ENCODE measurements around the gene ITPKC. TPM values are rescaled to one million over a fixed set of nuclear protein-coding genes. Genes with fewer than 3 reads are reported as not detected.

Gene ITPKC
- total and polyA plus RNA-seq, 2 of the 13 experiments (the other 11 are each of a cell fraction or from before 2014, with no cell fraction given) = 6.9 to 11.2 TPM

- TF ChIP-seq STAG1 (CRISPR knock-in tag; IDR thresholded peaks at IDR 0.05) (peak; percentile 14; the same call in 1 of the 2 replicates), MTF2 (CRISPR knock-in tag; IDR thresholded peaks at IDR 0.05; ENCODE audit: borderline replicate concordance) (no peak), CTCF (CRISPR knock-in tag; IDR thresholded peaks at IDR 0.05) (peak; percentile 44)
- H3K36me3 ChIP-seq (replicated peaks in 1 of 2; ENCODE audit: control insufficient read depth in 1 of 2, insufficient read depth in 2 of 2, low read length in 2 of 2) = no peaks in the 10 kb centered on the region
- FAIRE-seq (no peak), ATAC-seq (peak; percentile 76), DNase-seq (ENCODE audit: low spot score) (no peak)
- in situ Hi-C loops (cut with HindIII; ENCODE audit: extremely low pct_ligation_motif_present, low pct_unique_long_range_greater_than_20kb) (no loop called here), intact Hi-C loops (cut with micrococcal nuclease; ENCODE audit: unreplicated experiment) (no loop called here)
- no peak overlapping the region for H3K9ac ChIP-seq (ENCODE audit: insufficient read depth, low read depth, low read length)
- H3K27me3 ChIP-seq (ENCODE audit: control insufficient read depth in 1 of 2, insufficient read depth in 2 of 2, low read length in 2 of 2) = no peaks in the 10 kb centered on the region
- peaks cover 29% of the 10 kb centered on the region for H3K4me1 ChIP-seq (ENCODE audit: insufficient read depth, low read length)
- no peaks in the 10 kb centered on the region for H4K20me1 ChIP-seq (ENCODE audit: insufficient read depth, low read length)
- H3K9me3 ChIP-seq (ENCODE audit: low read length) = no peaks in the 10 kb centered on the region
- H2AFZ ChIP-seq (ENCODE audit: low read length) = no peak overlapping the region
- H3K4me2 ChIP-seq (ENCODE audit: low read depth, low read length) = no peak overlapping the region
- WGBS (ENCODE audit: low lambda C conversion rate) = 0% methylated on average over 1 of the region's 1 CpG
- H3K4me3 ChIP-seq (replicated peaks in 1 of 3; ENCODE audit: insufficient read depth in 1 of 3, low read depth in 2 of 3, low read length in 3 of 3) = no peak overlapping the region
- POLR2A ChIA-PET = interaction anchor here (0.7 to 1.3 kb wide), 2 partner anchors 13 to 35 kb away, joined by 3 to 5 read pairs; partner anchors contain the start of genes ACTMAP and SNRPA
- BruUV-seq (replicated peaks) = no TSS peak
- H3K27ac ChIP-seq (ENCODE audit: extremely low read length, insufficient read depth, low read length) = no peak overlapping the region
- H3K79me2 ChIP-seq (ENCODE audit: insufficient read depth, low read length) = no peaks in the 10 kb centered on the region
- CTCF ChIA-PET (ENCODE audit: low intra/inter-chr PET ratio, low total read pairs) = no interaction called here
These were observed 68.6 kb downstream of the ITPKC start for GRCh38 chr19:40785526-40785925.

- Histone ChIP-seq H2AFZ (ENCODE audit: low read length) (no peak overlapping the region), H3K4me3 (replicated peaks in 1 of 3; ENCODE audit: insufficient read depth in 1 of 3, low read depth in 2 of 3, low read length in 3 of 3) (no peak overlapping the region), H3K36me3 (replicated peaks in 1 of 2; ENCODE audit: control insufficient read depth in 1 of 2, insufficient read depth in 2 of 2, low read length in 2 of 2) (no peaks in the 10 kb centered on the region), H3K9ac (ENCODE audit: insufficient read depth, low read depth, low read length) (no peak overlapping the region), H4K20me1 (ENCODE audit: insufficient read depth, low read length) (no peaks in the 10 kb centered on the region), H3K4me1 (ENCODE audit: insufficient read depth, low read length) (peaks cover 31% of the 10 kb centered on the region), H3K27me3 (ENCODE audit: control insufficient read depth in 1 of 2, insufficient read depth in 2 of 2, low read length in 2 of 2) (no peaks in the 10 kb centered on the region), H3K79me2 (ENCODE audit: insufficient read depth, low read length) (no peaks in the 10 kb centered on the region), H3K27ac (ENCODE audit: extremely low read length, insufficient read depth, low read length) (no peak overlapping the region), H3K9me3 (ENCODE audit: low read length) (no peaks in the 10 kb centered on the region), H3K4me2 (ENCODE audit: low read depth, low read length) (no peak overlapping the region)
- no peak for DNase-seq (ENCODE audit: low spot score)
- BruUV-seq (replicated peaks) = no TSS peak
- FAIRE-seq = no peak
- ATAC-seq = peak; percentile 31
- intact Hi-C loops (cut with micrococcal nuclease; ENCODE audit: unreplicated experiment) (no loop called here), in situ Hi-C loops (cut with HindIII; ENCODE audit: extremely low pct_ligation_motif_present, low pct_unique_long_range_greater_than_20kb) (no loop called here)
- 67% methylated on average over 14 of the region's 25 CpGs for WGBS (ENCODE audit: low lambda C conversion rate)
- ChIA-PET POLR2A (interaction anchor here (0.6 to 1.6 kb wide), 5 partner anchors 8 to 36 kb away, joined by 3 to 7 read pairs (median 5); partner anchors contain the start of genes ACTMAP, RAB4B and SNRPA), CTCF (ENCODE audit: low intra/inter-chr PET ratio, low total read pairs) (no interaction called here)
- TF ChIP-seq RBFOX2 (IDR thresholded peaks at IDR 0.05; ENCODE audit: low read depth, low read length) (no peak), ELF1 (CRISPR knock-in tag; IDR thresholded peaks at IDR 0.05) (no peak), ZNF678 (CRISPR knock-in tag; IDR thresholded peaks at IDR 0.05) (no peak), PBX2 (CRISPR knock-in tag; IDR thresholded peaks at IDR 0.05) (no peak), ZNF501 (CRISPR knock-in tag; IDR thresholded peaks at IDR 0.05) (no peak), ZNF460 (CRISPR knock-in tag; IDR thresholded peaks at IDR 0.05; ENCODE audit: borderline replicate concordance) (no peak), JUND (CRISPR knock-in tag; IDR thresholded peaks at IDR 0.05) (no peak), ETV5 (CRISPR knock-in tag; IDR thresholded peaks at IDR 0.05; ENCODE audit: borderline replicate concordance) (no peak), CSRNP2 (CRISPR knock-in tag; conservative IDR thresholded peaks at IDR 0.05; ENCODE audit: low read depth) (no peak)
These were observed 69.4 kb downstream of the ITPKC start for GRCh38 chr19:40786060-40787037.

Data from HepG2 (cell line).